Spleen (tissue), 11 donors: Measurements from ENCODE around the gene ZNF536. TPM values are rescaled to one million over a fixed set of nuclear protein-coding genes. Genes with fewer than 3 reads are reported as not detected.
A peak's percentile ranks its signal among the peaks of the same experiment; 100 is the strongest.

Experiments used
- DNase-seq: peaks from one replicate; pipeline ENCODE4 v3.0.0-alpha.2; 2020
- H3K27ac ChIP-seq, 8 donors: fragments of 200-600 bp; sonication (generic) in 7 of 8; 1 replicate in 4 of 8; 2 replicates in 4 of 8; pipeline versions ENCODE4 v1.5.0 to v1.8.0; 2016 to 2021; ENCODE audit warnings: inconsistent platforms in 4 of 8, mild to moderate bottlenecking in 4 of 8, moderate library complexity in 1 of 8
- H3K27me3 ChIP-seq, 7 donors: fragments of 200-600 bp; sonication (generic) in 6 of 7; replicated peaks in 1 of 7; 1 replicate in 4 of 7; 2 replicates in 3 of 7; pipeline versions ENCODE4 v1.5.0 to v1.8.0; 2016 to 2021; ENCODE audit warnings: inconsistent platforms in 3 of 7, mild to moderate bottlenecking in 1 of 7
- H3K36me3 ChIP-seq, 6 donors: fragments of 200-600 bp; sonication (generic) in 5 of 6; 1 replicate in 4 of 6; 2 replicates in 2 of 6; pipeline versions ENCODE4 v1.5.0 to v1.8.0; 2016 to 2021; ENCODE audit warnings: inconsistent platforms in 2 of 6
- H3K4me1 ChIP-seq, 6 donors: fragments of 200-600 bp; sonication (generic) in 5 of 6; 1 replicate in 3 of 6; 2 replicates in 3 of 6; pipeline versions ENCODE4 v1.5.0 to v1.8.0; 2016 to 2021; ENCODE audit warnings: inconsistent platforms in 3 of 6
- H3K4me3 ChIP-seq, 8 donors: fragments of 200-600 bp; sonication (generic) in 7 of 8; 1 replicate in 4 of 8; 2 replicates in 4 of 8; pipeline versions ENCODE4 v1.5.0 to v1.8.0; 2016 to 2021; ENCODE audit warnings: inconsistent platforms in 4 of 8, mild to moderate bottlenecking in 4 of 8, moderate library complexity in 2 of 8
- H3K9me3 ChIP-seq, 8 donors: fragments of 200-600 bp; sonication (generic) in 7 of 8; 1 replicate in 4 of 8; 2 replicates in 4 of 8; pipeline versions ENCODE4 v1.5.0 to v1.8.0; 2016 to 2021; ENCODE audit warnings: inconsistent platforms in 4 of 8
- CTCF ChIP-seq, 11 experiments: fragments of 200-600 bp in 7 of 11; fragments of 450-650 bp in 4 of 11; sonication (generic) in 4 of 11; IDR thresholded peaks in 8 of 11; conservative IDR thresholded peaks in 3 of 11; 1 replicate in 7 of 11; 2 replicates in 4 of 11; pipeline versions ENCODE4 v1.4.0 to v1.8.0; 2016 to 2021; ENCODE audit warnings: antibody characterized with exemption in 11 of 11, inconsistent platforms in 4 of 11, mild to moderate bottlenecking in 1 of 11
- POLR2A ChIP-seq, 3 donors: fragments of 450-650 bp; IDR thresholded peaks; one replicate each; pipeline ENCODE4 v1.5.1; 2017; ENCODE audit warnings: antibody characterized with exemption in 3 of 3, mild to moderate bottlenecking in 1 of 3
- POLR2AphosphoS5 ChIP-seq, 3 donors: sonication (generic); formaldehyde crosslinking; IDR thresholded peaks; one replicate each; pipeline ENCODE4 v1.5.1; 2017; ENCODE audit warnings: antibody characterized with exemption in 3 of 3
- WGBS, 5 donors: extraction: QIAGEN DNeasy Blood & Tissue Kit in 3 of 5; methylation state at CpG; one replicate each; pipeline versions ENCODE4 v1.1.5 to v1.1.7; 2013 to 2018; 5-methylcytosine and 5-hydroxymethylcytosine counted together
- intact Hi-C: fragments of 100-400 bp; cut with DNase I; formaldehyde crosslinking; loops from one replicate; pipeline ENCODE4 v1.15.0; 2023; ENCODE audit warnings: low total_unique reads
- polyA plus RNA-seq, 3 donors: library from polyadenylated mRNA; stranded (reverse); fragments of 200-250 nt; gene quantifications; one replicate each; pipeline ENCODE4 v1.2.1, GENCODE V29; 2013
- total RNA-seq, 7 donors: library from RNA; depleted of rRNA in 3 of 7; stranded (reverse); fragments of >200 nt in 3 of 7; fragmentation: NEBNext Ultra II Directional in 4 of 7; extraction: Animal tissue kit (Norgen Biotek cat#: 25700) in 4 of 7; gene quantifications; one replicate each; pipeline versions ENCODE4 v1.1.0 to v1.2.1, GENCODE V29; 2016 to 2021
- donor health status: healthy with polysubstance abuse.
- donor health status: DM: no; HTN: no; CAD: no; lungs with moderate emphysema.
- donor health status: DM: no; HTN: no; CAD: no.
- donor health status: Bipolar disorder and iron deficiency.
- donor health status: healthy.
- donor health status: DM: no; HTN: no; CAD: no.
- donor health status: DM: yes; HTN: yes; CAD: no.

ZNF536 gene
- total and polyA plus RNA-seq, 10 donors, result 0.13 to 4.1 (median 2.1) TPM

GRCh38 chr19:30549151-30549550 is 177.0 kb downstream of the ZNF536 start:
- TF ChIP-seq POLR2A (IDR thresholded peaks at IDR 0.05) (no peak), CTCF (IDR thresholded peaks at IDR 0.05 in 8 of 11, conservative IDR thresholded peaks at IDR 0.05 in 3 of 11) (no peak), POLR2AphosphoS5 (IDR thresholded peaks at IDR 0.05) (no peak)
- Histone ChIP-seq H3K4me1 (no peaks in the 10 kb centered on the region), H3K4me3 (no peak overlapping the region), H3K9me3 (peaks cover 0 to 12% (median 0%) of the 10 kb centered on the region in 8 donors), H3K27ac (no peak overlapping the region), H3K27me3 (no peaks in the 10 kb centered on the region), H3K36me3 (no peaks in the 10 kb centered on the region)
- intact Hi-C loops, result no loop called here
- no peak for DNase-seq
- 82 to 93% (median 88%) methylated on average over 11 to 13 of the region's 13 CpGs for WGBS, 5 donors

GRCh38 chr19:30551271-30551670 is 179.1 kb downstream of the ZNF536 start:
- Histone ChIP-seq H3K4me3 (no peak overlapping the region), H3K27me3 (no peaks in the 10 kb centered on the region), H3K9me3 (peaks cover 0 to 12% (median 0%) of the 10 kb centered on the region in 8 donors), H3K27ac (no peak overlapping the region), H3K36me3 (no peaks in the 10 kb centered on the region), H3K4me1 (no peaks in the 10 kb centered on the region)
- intact Hi-C loops, result no loop called here
- no peak for TF ChIP-seq POLR2A (IDR thresholded peaks at IDR 0.05)
- no peak for TF ChIP-seq POLR2AphosphoS5 (IDR thresholded peaks at IDR 0.05)
- no peak for TF ChIP-seq CTCF (IDR thresholded peaks at IDR 0.05 in 8 of 11, conservative IDR thresholded peaks at IDR 0.05 in 3 of 11)
- DNase-seq, result no peak
- 64 to 79% (median 76%) methylated on average over 11 of the region's 11 CpGs for WGBS, 5 donors

- intact Hi-C loops, result no loop called here
- no peak for DNase-seq
- Histone ChIP-seq H3K9me3 (peaks cover 0 to 12% (median 0%) of the 10 kb centered on the region in 8 donors), H3K27ac (no peak overlapping the region), H3K4me1 (no peaks in the 10 kb centered on the region), H3K4me3 (no peak overlapping the region), H3K27me3 (no peaks in the 10 kb centered on the region), H3K36me3 (no peaks in the 10 kb centered on the region)
- 71 to 95% (median 89%) methylated on average over 5 of the region's 5 CpGs for WGBS, 5 donors
- TF ChIP-seq POLR2A (IDR thresholded peaks at IDR 0.05), result no peak
- no peak for TF ChIP-seq POLR2AphosphoS5 (IDR thresholded peaks at IDR 0.05)
- no peak for TF ChIP-seq CTCF (IDR thresholded peaks at IDR 0.05 in 8 of 11, conservative IDR thresholded peaks at IDR 0.05 in 3 of 11)
Measured at GRCh38 chr19:30552593-30552992, 180.4 kb downstream of the ZNF536 start.

- DNase-seq, result peak; percentile 6
- intact Hi-C loops, result no loop called here
- Histone ChIP-seq H3K9me3 (no peaks in the 10 kb centered on the region), H3K4me3 (no peak overlapping the region), H3K4me1 (no peaks in the 10 kb centered on the region), H3K27ac (no peak overlapping the region), H3K27me3 (peaks cover 0 to 15% (median 0%) of the 10 kb centered on the region in 7 donors), H3K36me3 (no peaks in the 10 kb centered on the region)
- 56 to 72% (median 62%) methylated on average over 12 of the region's 12 CpGs for WGBS, 5 donors
- TF ChIP-seq CTCF (IDR thresholded peaks at IDR 0.05 in 8 of 11, conservative IDR thresholded peaks at IDR 0.05 in 3 of 11), result no peak
Measured at GRCh38 chr19:30555075-30555790, 183.0 kb downstream of the ZNF536 start.
